Spinal cord (tissue), 10 donors: ENCODE data around the gene MAL. TPM values are rescaled to one million over a fixed set of nuclear protein-coding genes. Genes with fewer than 3 reads are reported as not detected.

ENCODE experiments used
- DNase-seq, 6 donors: peaks; one replicate each; pipeline versions ENCODE4 v3.0.0 to v3.0.0-alpha.2; 2013 to 2015; ENCODE audit warnings: low spot score in 6 of 6, low read depth in 4 of 6
- H3K27ac ChIP-seq: one replicate; pipeline ENCODE4 v1.5.1; 2013; ENCODE audit warnings: low read depth, low read length, control low read depth
- H3K27me3 ChIP-seq: one replicate; pipeline ENCODE4 v1.6.1; 2013; ENCODE audit warnings: low read length; ENCODE audit not compliant: control insufficient read depth, insufficient read depth
- H3K36me3 ChIP-seq: one replicate; pipeline ENCODE4 v1.6.1; 2013; ENCODE audit warnings: low read length; ENCODE audit not compliant: control insufficient read depth, insufficient read depth
- H3K4me1 ChIP-seq: one replicate; pipeline ENCODE4 v1.6.1; 2013; ENCODE audit warnings: low read length; ENCODE audit not compliant: control insufficient read depth, insufficient read depth
- H3K4me3 ChIP-seq: one replicate; pipeline ENCODE4 v1.5.1; 2013; ENCODE audit warnings: low read depth, low read length, control low read depth
- H3K9me3 ChIP-seq: one replicate; pipeline ENCODE4 v1.6.1; 2013; ENCODE audit warnings: low read length; ENCODE audit not compliant: control insufficient read depth, insufficient read depth
- WGBS: methylation state at CpG from one replicate; pipeline ENCODE4 v1.1.5; 2013; ENCODE audit warnings: missing lambda C conversion rate; ENCODE audit not compliant: insufficient coverage; 5-methylcytosine and 5-hydroxymethylcytosine counted together
- polyA plus RNA-seq, 2 donors: library from polyadenylated mRNA; unstranded; fragments of 120-200 nt; gene quantifications; one replicate each; pipeline ENCODE4 v1.2.1, GENCODE V29; 2013; ENCODE audit not compliant: insufficient read length in 2 of 2
- total RNA-seq, 2 donors: library from RNA; depleted of rRNA in 1 of 2; stranded (reverse); fragments of 120-200 nt in 1 of 2; fragments of >200 nt in 1 of 2; gene quantifications; one replicate each; pipeline versions ENCODE4 v1.2.3 to v1.2.4, GENCODE V29; 2013 to 2014
- donor health status: healthy.

Gene MAL
- total and polyA plus RNA-seq, 4 donors, result 8.2 to 23.0 (median 18.6) TPM

DNA sequence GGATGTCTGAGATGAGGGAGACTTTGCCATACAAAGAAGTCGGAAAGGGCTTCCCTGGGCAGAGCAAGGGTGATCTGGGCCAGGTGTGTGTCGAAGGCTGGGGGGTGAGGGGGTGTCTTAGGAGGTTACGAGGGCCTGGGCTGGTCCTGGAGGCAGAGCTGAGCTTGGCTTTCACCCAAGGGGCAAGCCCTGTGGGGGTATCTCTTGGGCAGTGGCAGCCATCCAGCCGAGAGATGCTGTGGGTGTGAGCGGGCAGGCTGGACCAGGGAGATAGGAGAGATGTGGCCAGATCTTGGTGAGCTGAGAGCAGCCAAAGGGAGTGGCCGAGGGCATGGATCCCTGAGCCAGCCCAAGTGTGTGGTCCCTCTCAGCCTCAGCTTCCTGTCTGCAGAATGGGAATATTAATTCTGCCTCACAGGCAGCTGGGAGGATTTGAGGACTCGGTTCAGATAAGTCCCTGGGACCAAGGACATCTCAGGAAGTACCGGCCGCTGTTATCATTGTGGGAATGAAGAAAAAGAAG, 33.0 kb downstream of the MAL start:
- no peak for DNase-seq
- peaks cover 64% of the 10 kb centered on the region for H3K4me1 ChIP-seq
- no peaks in the 10 kb centered on the region for H3K27me3 ChIP-seq
- 86% methylated on average over 9 of the region's 9 CpGs for WGBS
- H3K27ac ChIP-seq, result peak overlapping the region; percentile 80
- H3K36me3 ChIP-seq, result no peaks in the 10 kb centered on the region
- H3K4me3 ChIP-seq, result no peak overlapping the region
- no peaks in the 10 kb centered on the region for H3K9me3 ChIP-seq

DNA sequence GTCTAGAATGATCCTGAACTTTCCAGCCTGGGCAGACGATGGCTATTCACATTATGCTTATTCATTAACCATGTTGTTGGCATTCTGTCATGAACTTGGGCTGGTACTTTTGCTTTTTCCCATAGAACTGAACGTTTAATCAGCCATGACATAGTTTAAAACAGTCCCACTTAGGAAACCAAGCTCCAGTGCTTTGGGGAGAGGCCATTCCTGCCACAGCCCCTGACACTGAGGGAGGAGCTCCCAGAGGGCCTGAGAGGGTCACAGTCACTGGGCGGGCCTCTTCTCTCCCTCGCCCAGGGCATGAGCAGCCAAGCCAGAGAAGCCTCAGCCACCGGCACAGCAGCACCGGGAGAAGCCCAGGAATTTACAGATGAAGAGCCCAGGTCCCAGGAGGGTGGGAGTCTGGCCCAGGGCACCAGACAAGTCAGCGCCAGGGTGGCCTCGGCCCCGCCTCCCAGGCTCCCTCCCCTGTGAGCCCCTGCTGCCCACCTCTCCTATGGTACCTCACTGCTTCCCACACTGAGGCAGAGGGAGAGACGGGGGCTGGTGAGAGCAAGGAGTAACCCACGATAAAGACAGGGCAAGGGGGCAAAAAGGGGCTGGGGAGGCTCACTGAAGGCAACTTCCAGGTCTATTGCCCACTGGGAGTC, 33.6 kb downstream of the MAL start:
- no peak for DNase-seq
- Histone ChIP-seq H3K9me3 (no peaks in the 10 kb centered on the region), H3K4me3 (no peak overlapping the region), H3K27me3 (no peaks in the 10 kb centered on the region), H3K27ac (peak overlapping the region; percentile 80), H3K36me3 (no peaks in the 10 kb centered on the region), H3K4me1 (peaks cover 66% of the 10 kb centered on the region)
- 64% methylated on average over 8 of the region's 11 CpGs for WGBS

DNA sequence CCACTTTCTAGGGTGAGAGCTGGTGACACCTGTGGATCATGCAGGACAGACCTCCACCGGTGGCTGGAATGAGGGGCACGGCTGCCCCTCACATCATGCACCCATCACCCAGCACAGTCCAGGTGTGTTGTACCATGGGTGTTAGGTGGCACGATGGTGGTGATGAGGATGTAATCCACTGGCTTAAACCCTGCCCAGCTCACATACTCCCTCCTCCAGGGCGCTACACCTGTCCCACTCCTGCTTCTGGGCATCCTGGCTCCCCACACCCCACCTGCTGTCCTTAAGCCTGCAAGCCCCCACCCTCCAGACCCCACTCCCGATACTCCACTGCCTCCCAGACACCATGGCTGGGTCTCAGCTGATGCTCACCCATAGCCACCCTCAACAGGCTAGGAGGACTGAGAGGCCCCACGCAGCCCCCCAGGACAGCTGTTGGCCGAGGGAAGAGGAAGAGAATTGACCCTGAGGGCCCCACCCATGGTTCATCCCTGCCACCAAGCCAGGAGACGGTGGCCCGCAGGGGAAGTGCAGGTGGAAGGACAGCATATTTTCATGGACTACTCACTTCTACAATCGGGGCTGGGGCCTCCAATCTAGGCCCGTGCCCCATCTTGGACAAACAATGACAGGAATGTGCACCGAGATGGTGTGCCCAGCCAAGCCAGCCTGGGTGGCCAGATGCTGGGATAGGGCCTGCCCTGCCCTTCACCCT, 34.3 kb downstream of the MAL start:
- Histone ChIP-seq H3K4me3 (no peak overlapping the region), H3K36me3 (no peaks in the 10 kb centered on the region), H3K4me1 (peaks cover 66% of the 10 kb centered on the region), H3K27me3 (no peaks in the 10 kb centered on the region), H3K9me3 (no peaks in the 10 kb centered on the region), H3K27ac (no peak overlapping the region)
- WGBS, result 91% methylated on average over 9 of the region's 12 CpGs
- no peak for DNase-seq

DNA sequence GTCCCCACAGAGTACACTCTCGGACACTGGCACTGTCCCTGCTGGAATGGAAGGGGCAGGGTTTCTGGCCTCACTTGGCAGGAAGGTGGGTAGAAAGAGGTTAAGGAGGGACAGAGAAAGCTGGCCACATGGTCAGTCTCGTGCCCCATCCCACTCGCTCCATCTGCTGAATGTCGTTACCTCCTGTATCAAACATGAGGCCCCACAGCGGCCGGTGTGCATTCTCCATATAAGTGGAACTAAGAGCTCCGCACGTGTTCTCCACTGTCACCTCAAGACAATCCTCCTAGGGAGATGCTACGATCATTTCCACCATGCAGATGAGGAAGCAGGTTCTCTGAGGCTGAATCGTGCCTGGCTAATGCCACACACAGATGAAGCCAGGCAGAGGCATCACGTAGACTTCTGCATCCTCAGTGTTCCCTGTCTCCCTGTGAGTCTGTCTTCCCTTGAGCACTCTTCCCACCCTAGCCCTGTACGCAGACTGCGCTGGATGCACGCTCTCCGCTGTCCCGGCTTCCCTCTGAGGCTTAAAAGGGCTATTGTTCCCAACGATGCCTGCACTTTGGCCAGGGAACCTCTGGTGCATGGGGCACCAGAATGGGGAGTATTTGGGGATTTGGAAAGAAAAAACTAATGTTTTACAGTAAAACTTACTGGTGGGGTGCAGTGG, 35.1 kb downstream of the MAL start:
- Histone ChIP-seq H3K9me3 (no peaks in the 10 kb centered on the region), H3K27ac (no peak overlapping the region), H3K4me3 (no peak overlapping the region), H3K27me3 (no peaks in the 10 kb centered on the region), H3K4me1 (peaks cover 66% of the 10 kb centered on the region), H3K36me3 (no peaks in the 10 kb centered on the region)
- no peak for DNase-seq
- WGBS, result 70% methylated on average over 17 of the region's 17 CpGs

DNA sequence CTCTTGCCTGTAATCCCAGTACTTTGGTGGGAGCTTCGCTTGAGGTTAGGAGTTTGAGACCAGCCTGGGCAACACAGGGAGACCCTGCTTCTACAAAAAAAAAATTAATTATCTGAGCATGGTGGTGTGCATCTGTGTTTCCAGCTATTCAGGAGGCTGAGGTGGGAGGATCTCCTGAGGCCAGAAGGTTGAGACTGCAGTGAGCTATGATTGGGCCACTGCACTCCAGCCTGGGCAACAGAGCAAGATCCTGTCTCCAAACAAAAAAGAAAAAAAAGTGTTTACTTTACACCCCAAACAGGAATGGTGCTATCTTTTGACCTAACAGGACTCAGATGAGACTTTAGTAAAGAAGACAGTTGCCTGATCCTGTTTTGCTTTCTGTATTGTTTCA, 35.6 kb downstream of the MAL start:
- Histone ChIP-seq H3K36me3 (no peaks in the 10 kb centered on the region), H3K27me3 (no peaks in the 10 kb centered on the region), H3K9me3 (no peaks in the 10 kb centered on the region), H3K4me3 (no peak overlapping the region), H3K27ac (no peak overlapping the region), H3K4me1 (peaks cover 66% of the 10 kb centered on the region)
- 100% methylated on average over 1 of the region's 1 CpG for WGBS
- no peak for DNase-seq

DNA sequence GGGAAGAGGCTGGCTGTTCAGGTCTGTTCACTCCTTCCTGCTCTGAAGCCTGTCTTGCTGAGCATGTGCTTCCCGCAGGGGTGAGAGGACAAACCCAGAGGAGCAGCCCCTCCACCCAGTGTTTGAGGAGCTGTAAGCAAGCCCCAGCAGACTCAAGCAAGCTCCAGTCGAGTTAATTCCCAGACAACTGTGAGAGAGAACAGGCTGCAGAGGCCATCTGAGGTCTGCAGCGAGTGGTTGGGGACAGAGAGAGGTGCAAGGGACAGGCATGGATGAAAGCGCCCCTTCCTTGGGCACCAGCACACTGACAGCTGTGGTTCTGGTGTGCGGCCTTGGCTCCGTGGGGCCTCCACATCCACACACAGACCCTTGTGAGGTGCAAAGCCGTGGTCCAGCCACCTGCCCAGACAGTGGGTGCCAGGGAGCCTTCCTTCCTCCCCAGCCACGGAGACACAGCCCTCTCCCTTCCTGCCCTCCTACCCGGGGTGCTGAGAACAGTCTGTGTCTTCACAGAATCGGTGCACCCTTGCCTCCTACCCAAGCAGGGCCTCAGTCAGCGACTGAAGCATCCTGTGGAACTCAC, 36.2 kb downstream of the MAL start:
- H3K36me3 ChIP-seq, result no peaks in the 10 kb centered on the region
- peaks cover 60% of the 10 kb centered on the region for H3K4me1 ChIP-seq
- 74% methylated on average over 9 of the region's 11 CpGs for WGBS
- DNase-seq, result no peak
- no peaks in the 10 kb centered on the region for H3K9me3 ChIP-seq
- H3K4me3 ChIP-seq, result no peak overlapping the region
- no peak overlapping the region for H3K27ac ChIP-seq
- no peaks in the 10 kb centered on the region for H3K27me3 ChIP-seq

DNA sequence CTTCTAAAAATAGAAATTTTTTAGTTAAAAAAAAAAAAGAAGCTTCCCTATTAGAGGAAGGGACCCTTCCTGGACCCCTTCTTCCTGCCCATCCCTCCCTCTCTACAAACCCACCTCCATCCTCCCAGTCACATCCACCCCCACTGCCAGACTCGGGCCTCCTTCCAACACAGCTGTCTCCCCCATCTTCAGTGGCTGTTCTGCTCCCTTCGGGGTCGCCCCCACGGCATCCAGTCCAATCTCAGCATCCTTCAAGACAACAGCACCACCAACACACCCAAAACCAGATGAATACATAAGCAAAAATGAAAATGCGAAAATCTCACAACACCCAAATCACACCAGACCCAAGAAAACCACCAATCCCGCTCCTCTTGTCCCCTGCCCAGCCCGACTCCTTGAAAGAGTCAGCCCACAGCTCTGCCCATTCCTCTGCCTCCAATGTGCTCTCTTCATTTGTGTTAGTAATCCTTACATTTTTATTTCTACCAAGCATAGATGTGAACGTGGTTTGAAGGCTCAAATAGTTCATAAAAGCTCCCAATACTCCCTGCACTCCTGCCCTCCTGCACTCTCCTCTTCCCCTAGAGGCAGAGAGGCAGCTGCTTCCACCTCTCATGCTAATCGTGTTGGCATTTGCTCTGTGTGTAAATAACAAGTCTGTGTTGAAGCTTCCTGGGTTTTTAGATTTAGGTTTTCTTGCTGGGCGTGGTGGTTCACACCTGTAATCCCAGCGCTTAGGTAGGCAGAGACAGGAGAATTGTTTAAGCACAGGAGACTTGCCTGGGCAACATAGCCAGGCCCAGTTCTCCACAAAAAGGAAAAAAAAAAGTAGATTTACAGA, 37.0 kb downstream of the MAL start:
- Histone ChIP-seq H3K4me3 (no peak overlapping the region), H3K27me3 (no peaks in the 10 kb centered on the region), H3K27ac (no peak overlapping the region), H3K36me3 (no peaks in the 10 kb centered on the region), H3K9me3 (no peaks in the 10 kb centered on the region), H3K4me1 (peaks cover 52% of the 10 kb centered on the region)
- 72% methylated on average over 8 of the region's 11 CpGs for WGBS
- DNase-seq, result no peak

DNA sequence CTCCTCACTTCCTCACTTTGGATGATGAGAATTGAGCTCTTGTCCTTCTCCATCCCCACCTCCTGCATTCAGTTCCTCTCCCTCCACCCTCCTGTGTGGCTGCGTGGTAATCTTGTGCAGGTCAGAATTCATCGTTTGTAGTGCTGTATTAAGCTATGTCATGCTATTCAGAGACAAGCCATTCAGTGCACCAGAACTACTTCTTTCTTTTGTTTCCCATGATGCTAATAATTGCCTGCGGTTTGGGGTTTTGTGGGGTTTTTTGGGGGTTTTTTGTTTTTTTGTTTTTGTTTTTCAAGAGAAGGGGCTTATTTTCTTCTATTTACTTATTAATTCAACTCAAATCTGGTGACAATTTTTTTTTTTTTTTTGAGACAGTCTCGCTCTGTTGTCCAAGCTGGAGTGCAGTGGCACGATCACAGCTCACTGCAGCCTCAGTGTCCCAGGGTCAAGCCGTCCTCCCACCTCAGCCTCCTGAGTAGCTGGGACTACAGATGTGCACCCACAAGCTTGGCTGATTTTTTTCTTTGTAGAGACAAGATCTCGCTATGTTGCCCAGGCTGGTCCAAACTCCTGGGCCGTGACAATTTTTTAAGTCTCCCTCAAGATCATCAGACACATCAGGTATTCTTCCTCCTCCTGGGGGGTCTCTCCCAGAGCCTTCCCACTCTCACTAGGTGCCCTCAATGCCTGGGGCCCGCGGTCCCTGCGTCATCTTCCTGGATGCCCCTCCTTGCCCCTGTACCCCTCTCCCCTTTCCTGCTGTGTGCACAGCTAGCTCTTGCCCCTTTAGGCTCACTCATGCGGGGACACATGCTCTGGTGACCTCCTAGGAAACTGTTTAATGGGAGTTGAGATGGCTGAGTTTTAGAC, 37.8 kb downstream of the MAL start:
- 80% methylated on average over 7 of the region's 12 CpGs for WGBS
- peaks cover 44% of the 10 kb centered on the region for H3K4me1 ChIP-seq
- no peak for DNase-seq
- H3K36me3 ChIP-seq, result no peaks in the 10 kb centered on the region
- H3K4me3 ChIP-seq, result no peak overlapping the region
- no peaks in the 10 kb centered on the region for H3K27me3 ChIP-seq
- no peaks in the 10 kb centered on the region for H3K9me3 ChIP-seq
- no peak overlapping the region for H3K27ac ChIP-seq
